Suppressor macrophage treated with lipopolysaccharide for 1 hour (primary cell): ENCODE measurements around the gene RNU4-1.
A peak's percentile ranks its signal among the peaks of the same experiment; 100 is the strongest.
"Not testable (repeated sequence)": the region's sequence is repeated elsewhere in the genome, so short reads cannot be mapped to it uniquely, and the experiment has no call there.

Experiments
- DNase-seq, 3 donors: peaks; one replicate each; pipeline ENCODE4 v3.0.0-alpha.2; 2020 to 2022

Gene RNU4-1

DNA sequence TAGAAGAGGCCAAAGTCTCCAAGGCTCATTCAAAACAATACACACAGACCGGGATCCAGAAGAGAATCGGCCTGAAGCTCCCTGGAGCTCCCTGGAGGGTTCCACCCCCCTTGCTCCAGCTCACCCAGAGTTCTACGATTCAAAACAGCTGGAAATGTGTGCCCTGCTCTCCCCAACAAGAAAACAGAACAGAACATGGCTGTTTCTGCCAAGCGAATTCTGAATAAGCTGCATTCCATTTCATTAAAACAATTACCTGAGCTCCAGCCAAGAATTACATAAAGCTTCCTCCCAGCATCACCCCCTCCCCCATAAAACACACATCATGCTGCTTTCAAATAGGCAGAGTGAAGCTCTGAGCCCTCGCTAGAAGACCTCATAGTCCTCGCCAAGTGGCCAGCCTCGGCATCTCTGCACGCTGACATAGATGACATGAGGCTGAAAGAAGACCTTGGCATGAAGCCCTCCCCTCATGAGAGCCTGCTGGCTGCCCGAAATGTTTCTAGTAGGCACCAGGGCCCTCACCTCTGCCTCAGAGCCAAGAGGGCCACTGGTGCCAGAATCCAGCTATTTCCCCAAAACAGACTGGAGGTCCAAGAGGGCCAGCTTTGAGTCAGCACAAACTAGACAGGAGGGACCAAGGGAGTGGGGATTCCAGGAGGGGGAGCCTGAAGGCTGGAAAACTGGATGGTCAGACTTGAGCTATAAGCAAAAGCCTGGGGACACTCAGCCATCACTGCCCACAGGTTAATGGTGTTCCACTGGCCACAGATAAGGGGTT, 35.8 kb downstream of the RNU4-1 start:
- no peak for DNase-seq

DNA sequence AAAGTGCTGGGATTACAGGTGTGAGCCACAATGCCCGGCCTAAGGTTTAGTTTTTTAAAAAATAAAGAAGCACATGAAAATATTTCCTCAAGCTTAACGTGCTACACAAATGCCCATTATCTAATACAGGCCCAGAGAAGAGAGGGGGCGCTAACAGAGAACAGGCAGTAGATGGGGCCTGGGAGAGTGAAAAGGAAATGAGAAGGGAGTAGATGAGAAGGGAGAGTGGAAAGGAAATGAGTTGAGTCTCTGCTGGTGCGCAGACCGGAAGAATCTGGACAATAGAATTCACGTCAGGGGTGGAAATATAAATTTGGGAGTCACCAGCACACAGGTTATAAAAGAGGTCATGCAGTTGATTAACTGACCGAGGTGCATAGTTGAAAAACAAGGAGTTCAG, 38.2 kb downstream of the RNU4-1 start:
- DNase-seq = no peak

DNA sequence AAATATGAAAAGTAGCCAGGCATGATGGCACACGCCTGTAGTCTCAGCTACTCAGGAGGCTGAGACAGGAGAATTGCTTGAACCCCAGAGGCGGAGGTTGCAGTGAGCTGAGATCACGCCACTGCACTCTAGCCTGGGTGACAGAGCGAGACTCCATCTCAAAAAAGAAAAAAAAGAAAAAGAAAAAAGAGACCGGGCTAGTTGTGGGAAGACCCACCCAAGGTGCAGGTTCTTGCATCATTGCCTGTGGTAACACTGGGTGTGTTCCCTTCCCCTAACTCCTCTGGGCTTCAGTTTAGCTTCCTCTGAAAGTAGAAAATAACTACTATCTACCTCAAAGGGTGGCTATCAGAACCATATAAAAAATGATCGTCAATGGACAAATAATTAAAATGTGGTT, 39.7 kb downstream of the RNU4-1 start:
- not testable (repeated sequence) for DNase-seq

DNA sequence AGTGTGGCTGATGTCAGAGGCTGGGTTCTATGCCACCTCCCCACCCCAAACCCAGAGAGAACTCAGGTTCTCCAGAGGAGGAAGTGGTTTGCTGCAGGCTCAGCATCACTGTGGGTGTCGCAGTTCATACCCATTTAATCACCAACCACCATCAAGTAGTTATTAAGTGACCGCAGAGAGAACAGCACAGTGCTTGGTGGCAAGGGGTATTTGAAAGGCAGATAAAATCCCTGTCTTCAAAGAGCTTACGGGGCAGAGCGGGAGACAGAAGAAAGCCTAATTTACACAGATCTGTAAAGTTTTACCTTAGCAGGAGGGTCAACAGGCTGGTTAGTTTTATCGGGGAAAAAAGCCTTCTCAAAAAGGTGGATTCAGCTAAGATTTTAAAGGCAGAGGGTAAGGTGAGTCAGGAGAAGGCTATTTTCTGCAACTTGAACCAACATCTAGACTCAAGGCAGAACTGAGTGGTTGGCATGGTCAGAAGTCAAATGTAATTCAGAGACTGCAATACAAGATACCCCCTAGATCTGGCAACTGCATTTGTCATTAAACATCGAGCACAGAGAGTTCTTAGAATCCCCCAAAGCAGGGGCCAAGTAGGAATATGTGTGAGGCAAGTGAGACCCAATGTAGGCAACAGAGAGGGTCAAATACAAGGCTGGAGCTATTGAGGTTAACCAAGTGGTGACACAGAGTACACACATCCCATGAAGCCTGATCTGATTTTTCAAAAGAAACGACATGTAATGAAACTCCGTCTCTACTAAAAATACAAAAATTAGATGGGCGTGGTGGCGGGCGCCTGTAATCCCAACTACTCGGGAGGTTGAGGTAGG, 40.7 kb downstream of the RNU4-1 start:
- DNase-seq = peak; percentile 67 to 77 (median 69)

DNA sequence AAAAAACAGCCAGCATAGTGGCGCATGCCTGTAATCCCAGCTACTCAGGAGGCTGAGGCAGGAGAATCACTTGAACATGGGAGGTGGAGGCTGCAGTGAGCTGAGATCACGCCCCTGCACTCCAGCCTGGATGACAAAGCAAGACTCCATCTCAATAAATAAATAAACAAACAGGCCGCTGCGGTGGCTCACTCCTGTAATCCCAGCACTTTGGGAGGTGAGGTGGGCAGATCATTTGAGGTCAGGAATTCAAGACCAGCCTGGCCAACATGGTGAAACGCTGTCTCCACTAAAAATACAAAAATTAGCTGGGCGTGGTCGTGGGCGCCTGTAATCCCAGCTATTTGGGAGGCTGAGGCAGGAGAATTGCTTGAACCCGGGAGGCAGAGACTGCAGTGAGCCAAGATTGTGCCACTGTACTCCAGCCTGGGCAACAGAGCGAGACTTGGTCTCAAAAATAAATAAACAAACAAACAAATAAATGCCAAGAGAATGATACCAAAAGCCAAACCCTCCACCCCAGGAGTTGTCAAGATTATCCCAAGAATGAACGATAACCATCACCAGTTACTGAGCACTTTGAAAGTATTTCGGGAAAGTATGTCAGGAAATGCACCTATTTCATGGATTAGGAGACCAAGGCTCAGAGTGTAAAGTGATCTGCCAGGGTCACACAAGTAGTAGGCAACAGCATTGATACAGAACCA, 41.5 kb downstream of the RNU4-1 start:
- not testable (repeated sequence) for DNase-seq

DNA sequence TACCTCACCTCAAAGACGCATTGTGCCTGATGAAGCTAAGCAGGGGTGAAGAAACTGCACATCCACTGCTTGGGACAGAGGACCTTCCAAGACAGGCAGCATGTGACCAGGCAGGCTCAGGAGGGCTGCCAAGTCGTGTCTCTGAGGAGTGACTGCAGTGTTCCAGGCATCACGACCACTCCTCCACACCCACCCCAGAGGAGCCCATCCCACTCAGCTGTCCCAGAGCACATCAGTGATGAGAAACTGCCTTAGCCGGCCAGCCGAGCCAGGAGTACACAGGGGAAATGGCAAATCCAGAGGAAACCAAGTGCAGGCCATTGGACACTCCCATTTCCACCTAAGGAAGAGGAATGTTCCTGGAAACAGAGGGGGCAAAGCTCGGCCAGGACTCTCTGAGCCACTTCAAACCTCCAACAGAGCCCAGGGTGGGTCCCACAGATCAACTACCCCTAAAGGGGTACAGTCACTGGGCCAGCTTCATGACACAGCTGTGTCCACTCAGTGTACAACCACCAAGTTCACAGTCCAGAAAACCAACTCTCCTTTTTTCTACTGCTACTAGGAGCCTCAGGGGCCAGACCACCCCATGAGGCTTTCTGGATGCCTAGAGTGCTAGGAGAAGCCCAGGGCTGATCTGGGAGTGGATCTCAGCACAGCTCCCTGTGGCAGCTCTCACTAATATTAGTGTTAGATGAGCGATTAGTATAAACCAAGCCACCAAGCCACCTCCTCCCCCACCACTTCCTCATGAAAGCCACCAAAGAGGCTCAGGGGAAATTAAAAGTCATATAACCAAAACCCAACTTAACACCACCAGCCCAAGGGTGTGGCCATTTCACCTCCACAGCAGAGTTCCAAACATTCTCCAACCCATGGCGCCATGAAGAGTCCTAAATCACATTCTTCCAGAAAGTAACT, 42.9 kb downstream of the RNU4-1 start:
- no peak for DNase-seq

DNA sequence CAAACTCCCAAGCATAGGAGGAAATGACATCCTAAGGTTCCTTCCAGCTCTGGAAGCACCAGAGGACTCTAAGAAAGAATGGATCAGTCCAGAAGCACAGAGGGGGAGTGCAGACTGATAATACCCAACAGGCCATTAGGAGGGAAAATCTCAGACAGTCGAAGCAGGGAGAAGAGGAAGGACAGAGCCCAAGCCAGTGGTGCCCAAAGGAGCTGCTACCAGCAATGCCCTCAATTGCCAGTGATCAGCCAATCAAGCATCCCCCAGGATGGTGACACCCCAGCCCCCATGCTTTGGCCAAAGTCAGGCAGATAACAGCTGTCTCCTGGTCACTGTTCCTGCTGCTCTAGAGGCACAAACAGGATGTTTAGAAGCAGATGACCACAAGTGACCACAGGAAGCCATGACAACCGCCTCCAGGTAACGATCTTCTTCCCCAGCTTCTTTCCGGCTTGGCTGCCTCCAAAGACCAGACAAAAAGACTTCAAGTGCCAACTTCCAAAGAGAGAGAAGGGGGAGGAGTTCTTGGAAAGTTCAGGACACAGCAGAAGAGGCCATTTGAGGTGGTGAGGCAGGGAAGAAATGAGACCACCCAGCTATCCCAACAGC, 43.7 kb downstream of the RNU4-1 start:
- no peak for DNase-seq

DNA sequence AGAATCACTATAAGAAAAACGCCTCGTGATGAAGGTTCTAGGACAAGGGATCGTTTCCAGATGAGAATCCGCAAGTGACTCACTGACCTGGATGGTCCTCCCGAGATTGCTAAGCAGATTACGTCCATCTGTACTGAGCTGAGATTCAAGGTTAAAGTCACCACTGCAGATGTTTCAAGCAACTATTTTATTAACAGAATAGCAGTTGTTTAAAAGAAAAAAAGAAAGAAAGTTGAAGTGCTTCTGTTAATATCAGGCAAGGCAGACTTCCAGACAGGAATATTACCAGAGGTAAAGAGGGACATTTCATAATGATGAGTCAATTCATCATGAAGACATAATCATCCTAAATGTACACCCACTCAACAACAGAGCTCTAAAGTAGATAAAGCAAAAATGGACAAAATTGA, 45.4 kb downstream of the RNU4-1 start:
- DNase-seq = peak in 2 of 3 donors; percentile 41 to 44

DNA sequence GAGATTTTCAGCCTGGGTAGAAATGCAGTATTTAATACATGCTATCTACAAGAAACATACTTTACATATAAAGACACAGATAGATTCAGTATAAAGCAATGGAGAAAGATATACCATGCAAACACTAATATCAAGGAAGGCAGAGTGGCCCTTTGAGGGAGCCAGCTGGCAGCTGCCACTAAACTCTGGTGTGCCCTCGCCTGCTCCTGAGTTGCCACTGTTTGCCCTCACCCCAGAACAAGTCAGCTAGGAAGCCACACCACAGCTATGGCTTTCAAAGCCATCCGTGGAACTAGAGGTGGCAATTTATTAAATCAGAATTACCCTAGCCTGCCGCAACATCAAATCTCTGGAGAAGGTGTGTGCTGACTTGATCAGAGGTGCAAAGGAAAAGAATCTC, 45.9 kb downstream of the RNU4-1 start:
- DNase-seq = no peak

DNA sequence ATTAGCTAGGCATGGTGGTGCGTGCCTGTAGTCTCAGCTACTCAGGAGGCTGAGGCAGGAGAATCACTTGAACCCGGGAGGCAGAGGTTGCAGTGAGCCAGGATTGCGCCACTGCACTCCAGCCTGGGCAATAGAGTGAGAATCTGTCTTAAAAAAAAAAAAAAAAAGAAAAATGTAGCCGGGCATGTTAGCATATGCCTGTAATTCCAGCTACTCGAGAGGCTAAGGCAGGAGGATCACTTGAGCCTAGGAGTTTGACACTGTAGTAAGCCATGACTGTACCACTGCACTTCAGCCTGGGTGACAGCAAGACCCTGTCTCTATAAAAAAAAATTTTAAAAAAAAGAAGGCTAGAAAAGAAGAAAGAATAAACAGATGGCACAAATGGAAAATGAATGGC, 46.3 kb downstream of the RNU4-1 start:
- not testable (repeated sequence) for DNase-seq
